Gastroesophageal sphincter (tissue), 3 donors: ENCODE measurements around the gene STOML2.

Experiments
- EP300 ChIP-seq: sonication (generic); formaldehyde crosslinking; IDR thresholded peaks from one replicate; pipeline ENCODE4 v1.6.1; 2017; ENCODE audit warnings: antibody characterized with exemption, mild to moderate bottlenecking
- POLR2A ChIP-seq, 2 donors: fragments of 450-650 bp; IDR thresholded peaks; one replicate each; pipeline ENCODE4 v1.6.1; 2017; ENCODE audit warnings: antibody characterized with exemption in 2 of 2, mild to moderate bottlenecking in 2 of 2, moderate library complexity in 1 of 2
- POLR2AphosphoS5 ChIP-seq: sonication (generic); formaldehyde crosslinking; IDR thresholded peaks from one replicate; pipeline ENCODE4 v1.6.1; 2017; ENCODE audit warnings: antibody characterized with exemption
- TF ChIP-seq, protein P1 (sequence below), 4 experiments: fragments of 200-600 bp in 2 of 4; fragments of 450-650 bp in 2 of 4; sonication (generic) in 1 of 4; IDR thresholded peaks; one replicate each; pipeline ENCODE4 v1.5.1; 2017 to 2019; ENCODE audit warnings: antibody characterized with exemption in 4 of 4, mild to moderate bottlenecking in 2 of 4, moderate library complexity in 2 of 4

DNA sequence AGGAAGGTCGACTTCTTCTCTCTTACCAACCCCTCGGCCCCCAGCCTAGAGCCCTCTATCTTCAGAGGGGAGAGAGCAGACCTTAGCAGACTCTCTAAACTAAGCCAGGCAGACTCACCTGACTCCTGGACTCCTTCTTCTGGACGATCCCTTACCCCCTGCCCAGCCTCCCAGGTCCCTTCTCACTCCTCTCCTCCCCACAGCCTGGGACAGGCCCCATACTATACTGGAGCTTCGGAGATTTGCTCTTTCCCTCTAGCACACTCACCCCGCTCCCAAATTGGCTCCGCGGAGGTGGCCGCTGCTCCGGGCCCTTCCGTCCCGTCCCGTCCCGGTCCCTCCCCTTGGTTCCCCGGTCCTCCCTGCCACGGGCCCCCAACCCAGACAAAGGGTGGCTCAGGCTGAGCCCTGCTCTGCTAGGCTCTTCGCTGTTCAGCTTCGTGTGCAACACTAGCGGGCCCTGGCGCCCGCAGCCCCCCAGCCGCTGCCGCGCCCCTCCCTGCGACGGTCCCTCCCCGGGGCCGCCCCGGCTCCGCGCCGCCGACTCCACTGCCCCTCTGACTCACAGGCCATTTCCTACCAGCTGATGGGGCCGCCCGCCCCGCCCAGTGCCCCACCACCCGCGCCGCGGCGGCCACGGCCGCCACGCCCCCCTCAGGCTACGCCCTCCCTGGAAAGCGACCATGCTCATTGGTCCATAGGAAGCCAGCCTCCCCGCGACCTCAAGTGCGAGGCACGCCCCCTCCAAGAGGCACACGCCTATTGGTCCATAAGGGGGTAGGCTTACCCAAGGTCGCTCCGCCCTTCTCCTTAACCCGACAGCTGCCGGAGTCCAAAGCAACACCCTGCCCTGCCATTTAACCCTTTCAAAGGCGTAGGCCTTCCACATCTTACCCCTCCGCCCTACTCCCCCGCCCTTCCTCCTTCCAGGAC lies 8.3 kb upstream of the STOML2 start:
- TF ChIP-seq, protein P1, sequence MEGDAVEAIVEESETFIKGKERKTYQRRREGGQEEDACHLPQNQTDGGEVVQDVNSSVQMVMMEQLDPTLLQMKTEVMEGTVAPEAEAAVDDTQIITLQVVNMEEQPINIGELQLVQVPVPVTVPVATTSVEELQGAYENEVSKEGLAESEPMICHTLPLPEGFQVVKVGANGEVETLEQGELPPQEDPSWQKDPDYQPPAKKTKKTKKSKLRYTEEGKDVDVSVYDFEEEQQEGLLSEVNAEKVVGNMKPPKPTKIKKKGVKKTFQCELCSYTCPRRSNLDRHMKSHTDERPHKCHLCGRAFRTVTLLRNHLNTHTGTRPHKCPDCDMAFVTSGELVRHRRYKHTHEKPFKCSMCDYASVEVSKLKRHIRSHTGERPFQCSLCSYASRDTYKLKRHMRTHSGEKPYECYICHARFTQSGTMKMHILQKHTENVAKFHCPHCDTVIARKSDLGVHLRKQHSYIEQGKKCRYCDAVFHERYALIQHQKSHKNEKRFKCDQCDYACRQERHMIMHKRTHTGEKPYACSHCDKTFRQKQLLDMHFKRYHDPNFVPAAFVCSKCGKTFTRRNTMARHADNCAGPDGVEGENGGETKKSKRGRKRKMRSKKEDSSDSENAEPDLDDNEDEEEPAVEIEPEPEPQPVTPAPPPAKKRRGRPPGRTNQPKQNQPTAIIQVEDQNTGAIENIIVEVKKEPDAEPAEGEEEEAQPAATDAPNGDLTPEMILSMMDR (IDR thresholded peaks at IDR 0.05), result no peak
- peak; percentile 66 for TF ChIP-seq POLR2AphosphoS5
- TF ChIP-seq POLR2A (IDR thresholded peaks at IDR 0.05), result peak; percentile 54 to 79
- TF ChIP-seq EP300, result no peak
